A549 (cell line): Measurements from ENCODE around the gene IER2. TPM values are rescaled to one million over a fixed set of nuclear protein-coding genes. Genes with fewer than 3 reads are reported as not detected.

Source experiments
- ATAC-seq, 2 experiments: fragments of 200-7000 bp in 1 of 2; fragments of >200 bp in 1 of 2; cut with Nextera tagmentation in 1 of 2; cut with Tn5 transposase in 1 of 2; 3 replicates each; pipeline versions ENCODE4 v1.8.0 to v1.9.1; 2018 to 2020; ENCODE audit warnings: mild to moderate bottlenecking in 1 of 2, moderate library complexity in 1 of 2
- CTCF ChIA-PET: fragments of 300-600 bp; sonication (Branson Sonifier 250); formaldehyde crosslinking; extraction: SDS; loops from one replicate; lab custom pipeline; 2021; ENCODE audit warnings: antibody characterized with exemption, inconsistent platforms; lab: Yijun Ruan, JAX
- POLR2A ChIA-PET: fragments of 350-600 bp; formaldehyde crosslinking; extraction: SDS; loops from one replicate; lab custom pipeline; 2021; ENCODE audit warnings: antibody characterized with exemption, inconsistent platforms; lab: Yijun Ruan, JAX
- DNase-seq, 2 experiments: peaks; one replicate each; pipeline versions ENCODE4 v3.0.0 to v3.0.0-alpha.2; 2011 to 2016; ENCODE audit warnings: low read depth in 1 of 2, low spot score in 1 of 2
- FAIRE-seq: peaks from 2 replicates; lab custom pipeline; 2011; peaks lifted over from hg19 to GRCh38; lab: Jason Lieb, UNC
- H3K27ac ChIP-seq, 2 experiments: fragments of >200 bp; sonication (Bioruptor Twin); formaldehyde crosslinking; 3 replicates each; pipeline ENCODE4 v1.5.1; 2016 to 2017
- H3K4me1 ChIP-seq: fragments of >200 bp; sonication (Bioruptor Twin); formaldehyde crosslinking; 3 replicates; pipeline ENCODE4 v1.6.1; 2016
- H3K4me2 ChIP-seq: fragments of >200 bp; sonication (Bioruptor Twin); formaldehyde crosslinking; 3 replicates; pipeline ENCODE4 v1.6.1; 2016
- H3K4me3 ChIP-seq: fragments of >200 bp; sonication (Bioruptor Twin); formaldehyde crosslinking; 3 replicates; pipeline ENCODE4 v1.5.1; 2016
- H3K9me3 ChIP-seq: fragments of >200 bp; sonication (Bioruptor Twin); formaldehyde crosslinking; 3 replicates; pipeline ENCODE4 v1.6.1; 2016
- BHLHE40 ChIP-seq: IDR thresholded peaks from 2 replicates; pipeline ENCODE4 v1.6.1; 2012; ENCODE audit warnings: low read depth, low read length, inconsistent platforms
- CBX8 ChIP-seq: fragments of 200-600 bp; sonication (generic); IDR thresholded peaks from 2 replicates; pipeline ENCODE4 v1.6.1; 2016
- CEBPB ChIP-seq, 2 experiments: fragments of >200 bp in 1 of 2; sonication (Bioruptor Twin) in 1 of 2; formaldehyde crosslinking in 1 of 2; IDR thresholded peaks; 2 replicates each; pipeline ENCODE4 v1.6.1; 2012 to 2016
- E2F6 ChIP-seq: IDR thresholded peaks from 2 replicates; pipeline ENCODE4 v1.6.1; 2012; ENCODE audit warnings: low read depth, borderline replicate concordance
- ELK1 ChIP-seq: fragments of 150-350 bp; IDR thresholded peaks from 2 replicates; pipeline ENCODE4 v1.6.1; 2014; ENCODE audit warnings: low read depth, mild to moderate bottlenecking, low read length
- ESRRA ChIP-seq: fragments of 150-350 bp; IDR thresholded peaks from 2 replicates; pipeline ENCODE4 v1.6.1; 2014; ENCODE audit warnings: mild to moderate bottlenecking, low read length, borderline replicate concordance
- FOSB ChIP-seq: fragments of 250-450 bp; sonication (Bioruptor Pico); IDR thresholded peaks from 2 replicates; pipeline ENCODE4 v1.5.0; 2020; ENCODE audit warnings: mild to moderate bottlenecking, moderate library complexity
- FOSL2 ChIP-seq, 2 experiments: fragments of 450-650 bp in 1 of 2; fragments of >200 bp in 1 of 2; sonication (Bioruptor Twin) in 1 of 2; formaldehyde crosslinking; IDR thresholded peaks; 2 replicates each; pipeline versions ENCODE4 v1.5.0 to v1.6.1; 2016 to 2020; ENCODE audit warnings: mild to moderate bottlenecking in 1 of 2, moderate library complexity in 1 of 2
- GATA3 ChIP-seq: IDR thresholded peaks from 2 replicates; pipeline ENCODE4 v1.6.1; 2012; ENCODE audit warnings: borderline replicate concordance
- HDAC2 ChIP-seq: fragments of 200-600 bp; sonication (generic); IDR thresholded peaks from 2 replicates; pipeline ENCODE4 v1.6.1; 2016
- HES2 ChIP-seq: fragments of >200 bp; sonication (Bioruptor Twin); formaldehyde crosslinking; IDR thresholded peaks from 2 replicates; pipeline ENCODE4 v1.6.1; 2016
- HEYL ChIP-seq: fragments of 250-450 bp; sonication (Bioruptor Pico); IDR thresholded peaks from 2 replicates; pipeline ENCODE4 v1.8.0; 2021; ENCODE audit warnings: mild to moderate bottlenecking, moderate library complexity
- HMGXB4 ChIP-seq: fragments of 250-450 bp; sonication (Bioruptor Pico); IDR thresholded peaks from 2 replicates; pipeline ENCODE4 v1.5.0; 2021; ENCODE audit warnings: mild to moderate bottlenecking, moderate library complexity, borderline replicate concordance
- KDM5A ChIP-seq: fragments of 200-600 bp; sonication (generic); IDR thresholded peaks from 2 replicates; pipeline ENCODE4 v1.6.1; 2016; ENCODE audit warnings: antibody characterized with exemption, mild to moderate bottlenecking
- MAFK ChIP-seq: fragments of 450-650 bp; IDR thresholded peaks from 2 replicates; pipeline ENCODE4 v1.6.1; 2014; ENCODE audit not compliant: partially characterized antibody
- MAX ChIP-seq: IDR thresholded peaks from 2 replicates; pipeline ENCODE4 v1.6.1; 2012
- NFE2L2 ChIP-seq: fragments of 150-350 bp; conservative IDR thresholded peaks from 2 replicates; pipeline ENCODE4 v1.6.1; 2014; ENCODE audit warnings: low read length
- NR3C1 ChIP-seq: fragments of >200 bp; sonication (Bioruptor Twin); formaldehyde crosslinking; IDR thresholded peaks from 3 replicates; pipeline ENCODE4 v1.6.1; 2017
- POLR2AphosphoS2 ChIP-seq: conservative IDR thresholded peaks from 2 replicates; pipeline ENCODE4 v1.6.1; 2012; ENCODE audit warnings: low read length, improper control_type of control experiment, inconsistent platforms
- RNF2 ChIP-seq: fragments of 200-600 bp; sonication (generic); IDR thresholded peaks from 2 replicates; pipeline ENCODE4 v1.6.1; 2016; ENCODE audit warnings: low read depth, mild to moderate bottlenecking, antibody characterized with exemption, moderate library complexity, borderline replicate concordance
- SMC3 ChIP-seq: fragments of >200 bp; sonication (Bioruptor Twin); formaldehyde crosslinking; IDR thresholded peaks from 3 replicates; pipeline ENCODE4 v1.6.1; 2018; ENCODE audit warnings: inconsistent platforms
- SREBF2 ChIP-seq: fragments of 450-650 bp; IDR thresholded peaks from 2 replicates; pipeline ENCODE4 v1.6.1; 2014; ENCODE audit warnings: mild to moderate bottlenecking, moderate library complexity
- TFCP2L1 ChIP-seq: fragments of 250-450 bp; sonication (Bioruptor Pico); IDR thresholded peaks from 2 replicates; pipeline ENCODE4 v1.5.0; 2021; ENCODE audit warnings: mild to moderate bottlenecking
- ZSCAN20 ChIP-seq: fragments of 250-450 bp; sonication (Bioruptor Pico); IDR thresholded peaks from 2 replicates; pipeline ENCODE4 v1.8.0; 2022; ENCODE audit warnings: mild to moderate bottlenecking, moderate library complexity
- WGBS: methylation state at CpG from one replicate; pipeline ENCODE4 v1.1.6; 2017; ENCODE audit errors: missing lambda C conversion rate; 5-methylcytosine and 5-hydroxymethylcytosine counted together
- polyA plus RNA-seq, 4 experiments: library from polyadenylated mRNA; depleted of rRNA in 3 of 4; stranded (reverse); fragments of >200 nt; fragmentation: RNase III in 1 of 4; extraction: RNeasy Plus Mini Kit Qiagen cat#74134 plus additional on column Dnase treatment in 1 of 4; gene quantifications; 2 replicates in 3 of 4; 3 replicates in 1 of 4; pipeline ENCODE4 v1.2.3, GENCODE V29; 2011 to 2017

The IER2 gene
- polyA plus RNA-seq, 2 of the 4 experiments (the other 2 are of a cell fraction), result 39.9 to 75.7 TPM

- no peak for FAIRE-seq
- peaks cover 16% of the 10 kb centered on the region for H3K4me1 ChIP-seq
- DNase-seq, result no peak
- no peak for ATAC-seq
- no peak overlapping the region for H3K4me2 ChIP-seq
- H3K27ac ChIP-seq, result no peak overlapping the region
- TF ChIP-seq CBX8, result no peak
- no peak for TF ChIP-seq HES2
- no peak for TF ChIP-seq BHLHE40
- no peak for TF ChIP-seq HEYL
- no peak for TF ChIP-seq RNF2
- no peak for TF ChIP-seq POLR2AphosphoS2
- TF ChIP-seq KDM5A, result no peak
- TF ChIP-seq ELK1, result no peak
- no peak for TF ChIP-seq ZSCAN20 (CRISPR knock-in tag)
- no peak for TF ChIP-seq E2F6
- no peak for TF ChIP-seq SREBF2
- TF ChIP-seq FOSB (CRISPR knock-in tag), result no peak
- no peak for TF ChIP-seq HMGXB4 (CRISPR knock-in tag)
- TF ChIP-seq HDAC2, result no peak
- TF ChIP-seq NFE2L2, result no peak
- no peak for TF ChIP-seq ESRRA
- POLR2A ChIA-PET, result no interaction called here
- CTCF ChIA-PET, result interaction anchor here (0.5 kb wide), 1 partner anchor 59 kb away, joined by 3 read pairs; no protein-coding TSS in a partner anchor
- WGBS, result 85% methylated on average over 10 of the region's 13 CpGs
- no peaks in the 10 kb centered on the region for H3K9me3 ChIP-seq
- no peak overlapping the region for H3K4me3 ChIP-seq
Measured at GRCh38 chr19:13122275-13122878, 27.8 kb upstream of the IER2 start.

GRCh38 chr19:13122980-13123957 lies 26.9 kb upstream of the IER2 start:
- ChIA-PET POLR2A (no interaction called here), CTCF (interaction anchor here (0.5 kb wide), 1 partner anchor 59 kb away, joined by 3 read pairs; no protein-coding TSS in a partner anchor)
- Histone ChIP-seq H3K4me1 (peaks cover 16% of the 10 kb centered on the region), H3K9me3 (no peaks in the 10 kb centered on the region), H3K4me3 (no peak overlapping the region), H3K27ac (no peak overlapping the region), H3K4me2 (no peak overlapping the region)
- no peak for FAIRE-seq
- WGBS, result 88% methylated on average over 18 of the region's 20 CpGs
- no peak for DNase-seq
- ATAC-seq, result no peak
- TF ChIP-seq BHLHE40, result no peak
- TF ChIP-seq HMGXB4 (CRISPR knock-in tag), result no peak
- no peak for TF ChIP-seq TFCP2L1 (CRISPR knock-in tag)
- TF ChIP-seq MAFK, result no peak
- no peak for TF ChIP-seq NR3C1
- no peak for TF ChIP-seq CEBPB (IDR thresholded peaks at IDR 0.05)
- no peak for TF ChIP-seq FOSL2 (IDR thresholded peaks at IDR 0.05)
- no peak for TF ChIP-seq FOSL2 (CRISPR knock-in tag; IDR thresholded peaks at IDR 0.05)
- no peak for TF ChIP-seq MAX
- TF ChIP-seq GATA3, result no peak
- TF ChIP-seq SMC3, result no peak
- TF ChIP-seq, all 56 proteins: peak for 0
